HFFc6 (cell line): ENCODE measurements around the gene SMIM32. TPM values are rescaled to one million over a fixed set of nuclear protein-coding genes. Genes with fewer than 3 reads are reported as not detected.

Experiments used
- DNase-seq: peaks from one replicate; pipeline ENCODE4 v3.0.0-alpha.2; 2018
- H3K27ac Mint-ChIP-seq: 2 replicates; pipeline ENCODE4 v1.8.0; 2020; ENCODE audit warnings: mild to moderate bottlenecking, mixed read lengths
- H3K27me3 Mint-ChIP-seq: 2 replicates; pipeline ENCODE4 v1.8.0; 2021; ENCODE audit warnings: mild to moderate bottlenecking, moderate library complexity, mixed read lengths; ENCODE audit not compliant: insufficient read depth
- H3K36me3 Mint-ChIP-seq: 2 replicates; pipeline ENCODE4 v1.8.0; 2021; ENCODE audit warnings: low read depth, mixed read lengths
- H3K4me1 Mint-ChIP-seq: 2 replicates; pipeline ENCODE4 v1.8.0; 2020; ENCODE audit warnings: low read depth, mixed read lengths
- H3K4me3 Mint-ChIP-seq: 2 replicates; pipeline ENCODE4 v1.8.0; 2020; ENCODE audit warnings: mild to moderate bottlenecking, moderate library complexity, mixed read lengths
- H3K9me3 Mint-ChIP-seq: 2 replicates; pipeline ENCODE4 v1.8.0; 2020; ENCODE audit warnings: mild to moderate bottlenecking, mixed read lengths
- CTCF ChIP-seq: fragments of 200-600 bp; sonication (generic); IDR thresholded peaks from 2 replicates; pipeline ENCODE4 v1.5.0; 2021; ENCODE audit warnings: antibody characterized with exemption, mild to moderate bottlenecking
- total RNA-seq, 6 experiments: library from RNA; stranded (reverse); fragmentation: NEBNext Ultra II Directional; extraction: Animal tissue kit (Norgen Biotek cat#: 25700); gene quantifications; 2 replicates in 1 of 6; 3 replicates in 5 of 6; pipeline ENCODE4 v1.2.3, GENCODE V29; 2021

SMIM32 gene
- total RNA-seq, 6 experiments from 2014 or later = not detected

GRCh38 chr5:136207631-136208030 is 14.7 kb upstream of the SMIM32 start:
- Mint-ChIP-seq H3K27ac (no peak overlapping the region), H3K4me3 (no peak overlapping the region), H3K4me1 (no peaks in the 10 kb centered on the region), H3K27me3 (peaks cover 20% of the 10 kb centered on the region), H3K36me3 (no peaks in the 10 kb centered on the region), H3K9me3 (no peaks in the 10 kb centered on the region)
- DNase-seq = no peak
- TF ChIP-seq CTCF = no peak

GRCh38 chr5:136206361-136206760 is 13.4 kb upstream of the SMIM32 start:
- TF ChIP-seq CTCF = no peak
- no peaks in the 10 kb centered on the region for H3K4me1 Mint-ChIP-seq
- H3K27ac Mint-ChIP-seq = no peak overlapping the region
- H3K36me3 Mint-ChIP-seq = no peaks in the 10 kb centered on the region
- no peak for DNase-seq
- H3K9me3 Mint-ChIP-seq = no peaks in the 10 kb centered on the region
- no peak overlapping the region for H3K4me3 Mint-ChIP-seq
- peaks cover 19% of the 10 kb centered on the region for H3K27me3 Mint-ChIP-seq

- TF ChIP-seq CTCF = no peak
- no peaks in the 10 kb centered on the region for H3K36me3 Mint-ChIP-seq
- peaks cover 21% of the 10 kb centered on the region for H3K27me3 Mint-ChIP-seq
- no peaks in the 10 kb centered on the region for H3K9me3 Mint-ChIP-seq
- no peak for DNase-seq
- no peak overlapping the region for H3K4me3 Mint-ChIP-seq
- no peaks in the 10 kb centered on the region for H3K4me1 Mint-ChIP-seq
- no peak overlapping the region for H3K27ac Mint-ChIP-seq
Observed at GRCh38 chr5:136205941-136206340, 13.0 kb upstream of the SMIM32 start.

- H3K27me3 Mint-ChIP-seq = peaks cover 16% of the 10 kb centered on the region
- H3K27ac Mint-ChIP-seq = no peak overlapping the region
- H3K9me3 Mint-ChIP-seq = no peaks in the 10 kb centered on the region
- no peaks in the 10 kb centered on the region for H3K36me3 Mint-ChIP-seq
- H3K4me1 Mint-ChIP-seq = no peaks in the 10 kb centered on the region
- H3K4me3 Mint-ChIP-seq = no peak overlapping the region
- no peak for TF ChIP-seq CTCF
- no peak for DNase-seq
Observed at GRCh38 chr5:136205061-136205702, 12.2 kb upstream of the SMIM32 start.

GRCh38 chr5:136203303-136203922 is 10.5 kb upstream of the SMIM32 start:
- no peaks in the 10 kb centered on the region for H3K9me3 Mint-ChIP-seq
- no peak overlapping the region for H3K4me3 Mint-ChIP-seq
- no peak overlapping the region for H3K27ac Mint-ChIP-seq
- DNase-seq = no peak
- H3K4me1 Mint-ChIP-seq = no peaks in the 10 kb centered on the region
- no peak for TF ChIP-seq CTCF
- H3K36me3 Mint-ChIP-seq = no peaks in the 10 kb centered on the region
- peaks cover 16% of the 10 kb centered on the region for H3K27me3 Mint-ChIP-seq
